Neural progenitor cell (in vitro differentiated cells): ENCODE results near the gene GPR22. TPM values are rescaled to one million over a fixed set of nuclear protein-coding genes. Genes with fewer than 3 reads are reported as not detected.

ENCODE experiments used
- DNase-seq: peaks from one replicate; pipeline ENCODE4 v3.0.0-alpha.2; 2016; ENCODE audit warnings: low spot score
- H2AFZ ChIP-seq: fragments of 200-600 bp; sonication (generic); replicated peaks from 2 replicates; pipeline ENCODE4 v1.6.1; 2016; ENCODE audit warnings: antibody characterized with exemption
- H3F3A ChIP-seq: fragments of 200-600 bp; sonication (generic); 2 replicates; pipeline ENCODE4 v1.6.1; 2016; ENCODE audit warnings: antibody characterized with exemption, low read depth
- H3K27ac ChIP-seq: fragments of 200-600 bp; sonication (generic); 2 replicates; pipeline ENCODE4 v1.5.1; 2016; ENCODE audit warnings: mild to moderate bottlenecking
- H3K27me3 ChIP-seq: fragments of 200-600 bp; sonication (generic); 2 replicates; pipeline ENCODE4 v1.6.1; 2016; ENCODE audit warnings: mild to moderate bottlenecking, moderate library complexity
- H3K36me3 ChIP-seq: fragments of 200-600 bp; sonication (generic); 2 replicates; pipeline ENCODE4 v1.5.1; 2016
- H3K4me1 ChIP-seq: fragments of 200-600 bp; sonication (generic); 2 replicates; pipeline ENCODE4 v1.6.1; 2016; ENCODE audit warnings: mixed run types
- H3K4me2 ChIP-seq: fragments of 200-600 bp; sonication (generic); 2 replicates; pipeline ENCODE4 v1.6.1; 2016
- H3K4me3 ChIP-seq: fragments of 200-600 bp; sonication (generic); 2 replicates; pipeline ENCODE4 v1.5.1; 2016
- H3K79me2 ChIP-seq: fragments of 200-600 bp; sonication (generic); 2 replicates; pipeline ENCODE4 v1.6.1; 2016; ENCODE audit warnings: low read depth
- H3K9ac ChIP-seq: fragments of 200-600 bp; sonication (generic); 2 replicates; pipeline ENCODE4 v1.6.1; 2016
- H3K9me3 ChIP-seq: fragments of 200-600 bp; sonication (generic); 2 replicates; pipeline ENCODE4 v1.5.1; 2016; ENCODE audit warnings: low read depth
- H4K20me1 ChIP-seq: fragments of 200-600 bp; sonication (generic); 2 replicates; pipeline ENCODE4 v1.6.1; 2016; ENCODE audit warnings: low read depth
- H3K27ac Mint-ChIP-seq: 3 replicates; pipeline ENCODE4 v1.8.0; 2021; ENCODE audit warnings: mixed read lengths
- H3K27me3 Mint-ChIP-seq: 2 replicates; pipeline ENCODE4 v1.8.0; 2022; ENCODE audit warnings: low read depth, mild to moderate bottlenecking, inconsistent platforms, moderate library complexity, mixed read lengths; ENCODE audit not compliant: insufficient read depth
- H3K36me3 Mint-ChIP-seq: 3 replicates; pipeline ENCODE4 v1.8.0; 2021; ENCODE audit warnings: mixed read lengths
- H3K4me1 Mint-ChIP-seq: 3 replicates; pipeline ENCODE4 v1.8.0; 2021; ENCODE audit warnings: mixed read lengths
- H3K4me3 Mint-ChIP-seq: 3 replicates; pipeline ENCODE4 v1.8.0; 2021; ENCODE audit warnings: mild to moderate bottlenecking, moderate library complexity, mixed read lengths
- H3K9me3 Mint-ChIP-seq: 3 replicates; pipeline ENCODE4 v1.8.0; 2020; ENCODE audit warnings: mixed read lengths
- EZH2 ChIP-seq: fragments of 200-600 bp; sonication (generic); IDR thresholded peaks from 2 replicates; pipeline ENCODE4 v1.6.1; 2017; ENCODE audit warnings: antibody characterized with exemption, mild to moderate bottlenecking, moderate library complexity
- EZH2phosphoT487 ChIP-seq: fragments of 200-600 bp; sonication (generic); IDR thresholded peaks from 2 replicates; pipeline ENCODE4 v1.6.1; 2017; ENCODE audit warnings: antibody characterized with exemption
- total RNA-seq: library from RNA; depleted of rRNA; stranded (reverse); fragments of >200 nt; gene quantifications from 2 replicates; pipeline ENCODE4 v1.2.3, GENCODE V29; 2015; ENCODE audit warnings: low replicate concordance
- TF ChIP-seq, protein P1 (sequence below): fragments of 200-600 bp; sonication (generic); IDR thresholded peaks from 2 replicates; pipeline ENCODE4 v1.5.1; 2017; ENCODE audit warnings: antibody characterized with exemption, mild to moderate bottlenecking

The GPR22 gene
- total RNA-seq, 1 donor from 2014 or later: not detected

DNA sequence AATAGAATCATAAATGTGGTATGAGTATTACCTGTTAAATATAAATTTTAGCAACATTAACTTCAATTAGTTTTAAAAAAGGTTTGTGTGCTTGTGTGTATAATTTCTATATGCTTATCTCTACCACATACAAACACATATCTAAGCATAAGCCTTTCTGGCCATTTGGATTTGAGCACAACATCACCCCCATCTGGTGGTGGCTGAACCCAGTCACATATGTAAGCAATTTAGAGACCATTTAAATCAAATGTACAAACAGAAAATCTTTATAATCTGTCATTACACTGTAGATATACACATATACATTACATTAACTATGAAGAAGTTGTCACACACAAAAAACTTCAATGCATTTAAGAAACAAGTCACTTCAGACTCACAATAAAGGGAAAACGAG is 31.7 kb downstream of the GPR22 start:
- no peak overlapping the region for H3K27ac Mint-ChIP-seq
- no peak overlapping the region for H3K4me3 Mint-ChIP-seq
- DNase-seq: peak; percentile 35

DNA sequence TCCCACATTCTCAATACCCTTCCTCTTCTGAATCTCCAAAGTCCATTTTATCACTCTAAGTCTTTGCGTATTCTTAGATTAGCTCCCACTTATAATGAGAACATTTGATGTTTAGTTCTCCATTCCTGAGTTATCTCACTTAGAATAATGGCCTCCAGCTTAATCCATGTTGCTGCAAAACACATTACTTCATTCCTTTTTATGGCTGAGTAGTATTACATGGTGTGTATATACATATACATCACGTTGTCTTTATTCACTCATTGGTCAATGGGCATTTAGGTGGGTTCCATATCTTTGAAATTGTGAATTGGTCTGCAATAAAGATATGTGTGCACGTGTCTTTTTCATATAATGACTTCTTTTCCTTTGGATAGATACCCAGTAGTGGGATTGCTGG is 32.3 kb downstream of the GPR22 start:
- H3K9me3 ChIP-seq: no peaks in the 10 kb centered on the region
- no peak overlapping the region for H3K4me2 ChIP-seq
- no peaks in the 10 kb centered on the region for H3K36me3 ChIP-seq
- no peaks in the 10 kb centered on the region for H3K27me3 ChIP-seq
- peaks cover 9% of the 10 kb centered on the region for H3K36me3 Mint-ChIP-seq
- TF ChIP-seq EZH2 (no peak), EZH2phosphoT487 (no peak)
- TF ChIP-seq, protein P1, sequence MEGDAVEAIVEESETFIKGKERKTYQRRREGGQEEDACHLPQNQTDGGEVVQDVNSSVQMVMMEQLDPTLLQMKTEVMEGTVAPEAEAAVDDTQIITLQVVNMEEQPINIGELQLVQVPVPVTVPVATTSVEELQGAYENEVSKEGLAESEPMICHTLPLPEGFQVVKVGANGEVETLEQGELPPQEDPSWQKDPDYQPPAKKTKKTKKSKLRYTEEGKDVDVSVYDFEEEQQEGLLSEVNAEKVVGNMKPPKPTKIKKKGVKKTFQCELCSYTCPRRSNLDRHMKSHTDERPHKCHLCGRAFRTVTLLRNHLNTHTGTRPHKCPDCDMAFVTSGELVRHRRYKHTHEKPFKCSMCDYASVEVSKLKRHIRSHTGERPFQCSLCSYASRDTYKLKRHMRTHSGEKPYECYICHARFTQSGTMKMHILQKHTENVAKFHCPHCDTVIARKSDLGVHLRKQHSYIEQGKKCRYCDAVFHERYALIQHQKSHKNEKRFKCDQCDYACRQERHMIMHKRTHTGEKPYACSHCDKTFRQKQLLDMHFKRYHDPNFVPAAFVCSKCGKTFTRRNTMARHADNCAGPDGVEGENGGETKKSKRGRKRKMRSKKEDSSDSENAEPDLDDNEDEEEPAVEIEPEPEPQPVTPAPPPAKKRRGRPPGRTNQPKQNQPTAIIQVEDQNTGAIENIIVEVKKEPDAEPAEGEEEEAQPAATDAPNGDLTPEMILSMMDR: no peak
- no peak overlapping the region for H3K9ac ChIP-seq
- no peaks in the 10 kb centered on the region for H3K4me1 ChIP-seq
- H3K27ac Mint-ChIP-seq: no peak overlapping the region
- H3K27ac ChIP-seq: no peak overlapping the region
- H2AFZ ChIP-seq: no peak overlapping the region
- no peaks in the 10 kb centered on the region for H3K27me3 Mint-ChIP-seq
- no peaks in the 10 kb centered on the region for H3F3A ChIP-seq
- H4K20me1 ChIP-seq: no peaks in the 10 kb centered on the region
- DNase-seq: no peak
- peaks cover 2% of the 10 kb centered on the region for H3K9me3 Mint-ChIP-seq
- H3K79me2 ChIP-seq: peaks cover 13% of the 10 kb centered on the region
- no peak overlapping the region for H3K4me3 ChIP-seq
- peaks cover 2% of the 10 kb centered on the region for H3K4me1 Mint-ChIP-seq
- no peak overlapping the region for H3K4me3 Mint-ChIP-seq

More for the DNA sequence above, 31.7 kb downstream of the GPR22 start:
- H4K20me1 ChIP-seq: no peaks in the 10 kb centered on the region
- no peak overlapping the region for H3K4me2 ChIP-seq
- no peaks in the 10 kb centered on the region for H3K36me3 ChIP-seq
- peaks cover 18% of the 10 kb centered on the region for H3K79me2 ChIP-seq
- Mint-ChIP-seq H3K36me3 (peaks cover 9% of the 10 kb centered on the region), H3K4me1 (peaks cover 2% of the 10 kb centered on the region), H3K27me3 (no peaks in the 10 kb centered on the region), H3K9me3 (peaks cover 3% of the 10 kb centered on the region)
- no peaks in the 10 kb centered on the region for H3K27me3 ChIP-seq
- H3K9me3 ChIP-seq: no peaks in the 10 kb centered on the region
- H3K9ac ChIP-seq: no peak overlapping the region
- no peak overlapping the region for H3K4me3 ChIP-seq
- TF ChIP-seq, protein P1: peak; percentile 61
- TF ChIP-seq EZH2 (no peak), EZH2phosphoT487 (no peak)
- H2AFZ ChIP-seq: no peak overlapping the region
- no peaks in the 10 kb centered on the region for H3K4me1 ChIP-seq
- H3K27ac ChIP-seq: no peak overlapping the region
- no peaks in the 10 kb centered on the region for H3F3A ChIP-seq

DNA sequence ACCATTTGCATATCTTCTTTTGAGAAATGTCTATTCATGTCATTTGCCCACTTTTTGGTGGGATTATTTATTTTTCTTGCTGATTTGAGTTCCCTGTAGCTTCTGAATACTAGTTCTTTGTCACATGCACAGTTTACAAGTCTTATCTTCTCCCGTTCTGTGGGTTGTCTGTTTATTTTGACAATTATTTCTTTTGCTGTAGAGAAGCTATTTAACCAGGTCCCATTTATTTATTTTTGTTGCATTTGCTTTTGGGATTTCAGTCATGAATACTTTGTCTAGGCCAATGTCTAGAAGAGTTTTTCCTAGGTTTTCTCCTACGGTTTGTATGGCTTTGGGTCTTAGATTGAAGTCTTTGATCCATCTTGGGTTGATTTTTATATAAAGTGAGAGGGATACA is 32.9 kb downstream of the GPR22 start:
- Mint-ChIP-seq H3K27ac (no peak overlapping the region), H3K9me3 (peaks cover 5% of the 10 kb centered on the region), H3K27me3 (no peaks in the 10 kb centered on the region), H3K4me1 (peaks cover 2% of the 10 kb centered on the region), H3K4me3 (no peak overlapping the region), H3K36me3 (peaks cover 13% of the 10 kb centered on the region)
- no peaks in the 10 kb centered on the region for H3K27me3 ChIP-seq
- no peaks in the 10 kb centered on the region for H3K9me3 ChIP-seq
- no peaks in the 10 kb centered on the region for H3K4me1 ChIP-seq
- H4K20me1 ChIP-seq: no peaks in the 10 kb centered on the region
- TF ChIP-seq EZH2 (no peak), EZH2phosphoT487 (no peak)
- TF ChIP-seq, protein P1: no peak
- peaks cover 6% of the 10 kb centered on the region for H3K79me2 ChIP-seq
- H3K9ac ChIP-seq: no peak overlapping the region
- H3K27ac ChIP-seq: no peak overlapping the region
- H3K36me3 ChIP-seq: no peaks in the 10 kb centered on the region
- DNase-seq: no peak
- no peaks in the 10 kb centered on the region for H3F3A ChIP-seq
- no peak overlapping the region for H3K4me2 ChIP-seq
- no peak overlapping the region for H3K4me3 ChIP-seq
- H2AFZ ChIP-seq: no peak overlapping the region
